Heart right ventricle (tissue), 16 donors: ENCODE results near the gene CDCA5. TPM values are rescaled to one million over a fixed set of nuclear protein-coding genes. Genes with fewer than 3 reads are reported as not detected.

Experiments
- ATAC-seq, 8 donors: fragments of 200-7000 bp; cut with Tn5 transposase; one replicate each; pipeline ENCODE4 v1.9.1; 2020; ENCODE audit warnings: mild to moderate bottlenecking in 8 of 8, moderate library complexity in 8 of 8, moderate number of reproducible peaks in 1 of 8
- DNase-seq, 2 donors: peaks; one replicate each; pipeline ENCODE4 v3.0.0-alpha.2; 2020
- H3K27ac ChIP-seq, 10 donors: fragments of 200-600 bp; sonication (generic) in 2 of 10; one replicate each; pipeline versions ENCODE4 v1.5.0 to v1.8.0; 2020 to 2022; ENCODE audit warnings: mild to moderate bottlenecking in 3 of 10
- H3K27me3 ChIP-seq, 7 donors: fragments of 200-600 bp; one replicate each; pipeline ENCODE4 v1.8.0; 2021 to 2022; ENCODE audit warnings: mild to moderate bottlenecking in 2 of 7
- H3K36me3 ChIP-seq, 9 donors: fragments of 200-600 bp; sonication (generic) in 1 of 9; one replicate each; pipeline versions ENCODE4 v1.5.0 to v1.8.0; 2020 to 2022; ENCODE audit warnings: mild to moderate bottlenecking in 2 of 9
- H3K4me1 ChIP-seq, 9 donors: fragments of 200-600 bp; sonication (generic) in 1 of 9; one replicate each; pipeline versions ENCODE4 v1.5.0 to v1.8.0; 2020 to 2022; ENCODE audit warnings: mild to moderate bottlenecking in 4 of 9
- H3K4me3 ChIP-seq, 10 donors: fragments of 200-600 bp; sonication (generic) in 2 of 10; one replicate each; pipeline versions ENCODE4 v1.5.0 to v1.8.0; 2020 to 2022; ENCODE audit warnings: mild to moderate bottlenecking in 7 of 10, moderate library complexity in 2 of 10
- H3K9me3 ChIP-seq, 11 donors: fragments of 200-600 bp in 10 of 11; sonication (generic) in 2 of 11; one replicate each; pipeline versions ENCODE4 v1.5.0 to v1.8.0; 2013 to 2022; ENCODE audit warnings: mild to moderate bottlenecking in 2 of 11, control low read depth in 1 of 11, moderate library complexity in 1 of 11
- CTCF ChIP-seq, 9 donors: fragments of 200-600 bp; sonication (generic) in 2 of 9; IDR thresholded peaks; one replicate each; pipeline versions ENCODE4 v1.5.0 to v1.8.0; 2021 to 2022; ENCODE audit warnings: antibody characterized with exemption in 9 of 9, mild to moderate bottlenecking in 5 of 9, moderate library complexity in 1 of 9
- WGBS, 2 donors: extraction: QIAGEN DNeasy Blood & Tissue Kit; methylation state at CpG; one replicate each; pipeline ENCODE4 v1.1.7; 2013; ENCODE audit warnings: inconsistent platforms in 1 of 2; 5-methylcytosine and 5-hydroxymethylcytosine counted together
- intact Hi-C, 10 donors: fragments of 100-400 bp; cut with DNase I; formaldehyde crosslinking; loops; one replicate each; pipeline versions ENCODE4 v1.11.1 to v1.14.2; 2022
- microRNA-seq, 2 donors: library from miRNA; unstranded; fragments of <30 nt; microRNA quantifications; one replicate each; pipeline ENCODE4 v1.2.0, GENCODE V29; 2021
- polyA plus RNA-seq, 2 donors: library from polyadenylated mRNA; stranded (reverse); fragments of 200-250 nt; gene quantifications; one replicate each; pipeline ENCODE4 v1.2.3, GENCODE V29; 2013
- total RNA-seq, 10 donors: library from RNA; stranded (reverse); fragmentation: NEBNext Ultra II Directional in 3 of 10; extraction: Animal tissue kit (Norgen Biotek cat#: 25700) in 3 of 10; gene quantifications; one replicate each; pipeline versions ENCODE4 v1.2.1 to v1.2.4, GENCODE V29; 2021 to 2023
- donor health status: Arrhythmogenic right ventricular cardiomyopathy.
- donor health status: ischemic (EF 13 %, LVEDD 7.1; RV severe dilation, severe dysfunction).
- donor health status: healthy with polysubstance abuse.
- donor health status: DM: no; HTN: yes; CAD: no.
- donor health status: DM: no; HTN: no; CAD: no.
- donor health status: ischemic (EF 25% LVEDD 6.9; RV normal size, moderate dysfunction).
- donor health status: ischemic (EF 25% LVEDD 5.7; RV mildly dilated, moderate dysfunction).
- donor health status: healthy.
- donor health status: DM: yes; HTN: yes; CAD: no.
- donor health status: Ischemic cardiomyopathy.
- donor health status: ischemic (EF 35%, LVEDD 5.7; RV mildly dilated, moderate dysfunction).
- donor health status: nonischemic (EF 11% LVEDD 7.7; RV severe dilation, severe dysfunction).
- donor health status: DM: yes; HTN: yes; CAD: no.
- donor health status: PGD.
- donor health status: ischemic (EF 29% LVEDD 5.4; RV normal size, mild dysfunction).
- donor health status: nonischemic (EF 23%, LVEDD 6.1; RV moderate dilation, normal function).

The CDCA5 gene
- total and polyA plus RNA-seq, 12 donors, result 0.45 to 5.3 (median 0.90) TPM

DNA sequence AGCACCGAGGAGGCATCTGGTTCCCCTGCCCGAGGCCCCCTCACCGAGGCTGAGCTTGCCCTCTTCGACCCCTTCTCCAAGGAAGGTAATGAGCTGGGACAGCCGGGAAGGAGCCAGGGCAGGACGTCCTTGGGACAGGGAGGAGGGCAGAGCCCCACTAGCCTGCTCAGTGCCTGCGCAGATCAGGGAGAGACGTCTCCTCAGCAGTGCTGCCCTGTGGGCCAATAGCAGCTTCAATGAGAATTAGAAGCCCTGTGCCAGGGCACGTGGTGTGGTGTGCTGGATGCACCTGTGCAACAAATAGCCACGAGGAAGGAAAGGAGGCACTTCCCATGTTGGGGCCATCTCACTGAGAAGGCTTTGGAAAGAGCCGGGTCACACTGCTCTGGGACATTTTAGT, 48.3 kb downstream of the CDCA5 start:
- DNase-seq (no peak), ATAC-seq (no peak)
- 81 to 86% methylated on average over 11 of the region's 11 CpGs for WGBS, 2 donors
- Histone ChIP-seq H3K9me3 (no peaks in the 10 kb centered on the region), H3K4me3 (no peak overlapping the region), H3K27ac (no peak overlapping the region), H3K4me1 (peaks cover 0 to 16% (median 6%) of the 10 kb centered on the region in 9 donors), H3K36me3 (peaks cover 0 to 93% (median 46%) of the 10 kb centered on the region in 9 donors), H3K27me3 (no peaks in the 10 kb centered on the region)
- TF ChIP-seq CTCF (IDR thresholded peaks at IDR 0.05), result no peak
- intact Hi-C loops, result no loop called here

DNA sequence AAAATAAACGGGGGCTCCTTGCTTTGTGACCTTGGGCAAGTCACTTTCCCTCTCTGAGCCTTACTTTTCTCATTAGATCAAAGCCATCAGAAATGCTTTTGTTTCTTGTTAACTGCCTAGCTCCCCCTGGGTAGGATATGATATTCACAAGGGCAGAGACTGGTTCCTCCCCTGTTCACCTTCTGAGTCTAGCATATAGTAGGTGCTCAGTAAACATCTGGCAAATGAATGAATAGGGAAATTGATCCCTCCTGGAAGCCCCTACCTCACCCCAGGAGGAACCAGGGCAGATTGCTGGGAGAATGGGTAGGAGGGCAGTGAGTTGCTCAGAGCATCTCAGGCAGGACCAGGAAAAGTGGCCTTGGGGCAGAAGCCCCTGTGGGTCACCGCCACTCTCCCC, 49.4 kb downstream of the CDCA5 start:
- H3K27ac ChIP-seq, result no peak overlapping the region
- 91 to 94% methylated on average over 2 of the region's 2 CpGs for WGBS, 2 donors
- no peak for DNase-seq
- no peak overlapping the region for H3K4me3 ChIP-seq
- no peaks in the 10 kb centered on the region for H3K27me3 ChIP-seq
- H3K9me3 ChIP-seq, result no peaks in the 10 kb centered on the region
- TF ChIP-seq CTCF (IDR thresholded peaks at IDR 0.05), result no peak
- peaks cover 0 to 10% (median 0%) of the 10 kb centered on the region in 9 donors for H3K4me1 ChIP-seq
- H3K36me3 ChIP-seq, result peaks cover 0 to 92% (median 47%) of the 10 kb centered on the region in 9 donors
- no peak for ATAC-seq
- intact Hi-C loops, result no loop called here

- Histone ChIP-seq H3K27me3 (no peaks in the 10 kb centered on the region), H3K36me3 (peaks cover 0 to 76% (median 44%) of the 10 kb centered on the region in 9 donors), H3K27ac (no peak overlapping the region), H3K4me1 (peaks cover 0 to 25% (median 14%) of the 10 kb centered on the region in 9 donors), H3K4me3 (no peak overlapping the region), H3K9me3 (no peaks in the 10 kb centered on the region)
- DNase-seq (no peak), ATAC-seq (no peak)
- 79% methylated on average over 13 of the region's 13 CpGs for WGBS, 2 donors
- TF ChIP-seq CTCF (IDR thresholded peaks at IDR 0.05), result no peak
- intact Hi-C loops, result no loop called here
Measured at GRCh38 chr11:65032216-65032615, 51.6 kb downstream of the CDCA5 start.

Small RNAs within 50 kb of the gene (microRNA-seq; reads per million reads assigned to microRNA genes)
- gene MIR6751, result 0 reads per million in 2 donors

Other genes with a start within 250 kb of the CDCA5 start
- gene CDC42BPG, start 239.4 kb downstream of the CDCA5 start, total RNA-seq, result 1 to 10 TPM in 1 of 10 donors, under 1 TPM in 9; 0.04 to 1.3 (median 0.27) TPM
- under 1 TPM; 0.17 to 0.37 TPM for gene CDC42BPG, start 239.4 kb downstream of the CDCA5 start, polyA plus RNA-seq
- gene EHD1, start 205.4 kb downstream of the CDCA5 start, total RNA-seq, result 10 to 100 TPM; 30.7 to 73.1 (median 43.9) TPM
- 10 to 100 TPM; 26.0 to 39.7 TPM for gene EHD1, start 205.4 kb downstream of the CDCA5 start, polyA plus RNA-seq
- gene ATG2A, start 166.8 kb downstream of the CDCA5 start, total RNA-seq, result 10 to 100 TPM; 12.4 to 17.7 (median 16.0) TPM
- gene ATG2A, start 166.8 kb downstream of the CDCA5 start, polyA plus RNA-seq, result 10 to 100 TPM; 14.8 to 18.6 TPM
- 10 to 100 TPM; 13.4 to 29.8 (median 20.4) TPM for gene PPP2R5B, start 159.4 kb downstream of the CDCA5 start, total RNA-seq
- gene PPP2R5B, start 159.4 kb downstream of the CDCA5 start, polyA plus RNA-seq, result 10 to 100 TPM; 26.6 to 30.8 TPM
- gene GPHA2, start 148.1 kb downstream of the CDCA5 start, total RNA-seq, result not detected
- gene GPHA2, start 148.1 kb downstream of the CDCA5 start, polyA plus RNA-seq, result not detected
- gene MAJIN, start 111.9 kb downstream of the CDCA5 start, total RNA-seq, result not detected
- not detected for gene MAJIN, start 111.9 kb downstream of the CDCA5 start, polyA plus RNA-seq
- 10 to 100 TPM in 1 of 10 donors, 1 to 10 TPM in 8, under 1 TPM in 1; 0.66 to 31.8 (median 1.7) TPM for gene BATF2, start 87.1 kb downstream of the CDCA5 start, total RNA-seq
- 1 to 10 TPM; 2.1 to 2.9 TPM for gene BATF2, start 87.1 kb downstream of the CDCA5 start, polyA plus RNA-seq
- gene ARL2, start 69.9 kb downstream of the CDCA5 start, total RNA-seq, result 100 to 1,000 TPM in 9 of 10 donors, 10 to 100 TPM in 1; 92.6 to 144 (median 117) TPM
- 100 to 1,000 TPM; 115 to 157 TPM for gene ARL2, start 69.9 kb downstream of the CDCA5 start, polyA plus RNA-seq
- 10 to 100 TPM; 11.4 to 21.8 (median 15.2) TPM for gene SNX15, start 56.6 kb downstream of the CDCA5 start, total RNA-seq
- gene SNX15, start 56.6 kb downstream of the CDCA5 start, polyA plus RNA-seq, result 10 to 100 TPM; 14.7 to 23.2 TPM
- 1 to 10 TPM; 3.8 to 9.3 (median 4.8) TPM for gene SAC3D1, start 42.8 kb downstream of the CDCA5 start, total RNA-seq
- 10 to 100 TPM in 1 of 2 donors, 1 to 10 TPM in 1; 4.7 to 17.3 TPM for gene SAC3D1, start 42.8 kb downstream of the CDCA5 start, polyA plus RNA-seq
- 1 to 10 TPM; 2.1 to 6.8 (median 3.7) TPM for gene NAALADL1, start 25.5 kb downstream of the CDCA5 start, total RNA-seq
- gene NAALADL1, start 25.5 kb downstream of the CDCA5 start, polyA plus RNA-seq, result 1 to 10 TPM; 8.1 to 9.1 TPM
- 10 to 100 TPM; 21.5 to 27.7 (median 24.8) TPM for gene ZFPL1, start 182 bp upstream of the CDCA5 start, total RNA-seq
- gene ZFPL1, start 182 bp upstream of the CDCA5 start, polyA plus RNA-seq, result 10 to 100 TPM; 32.8 to 49.2 TPM
- gene VPS51, start 12.2 kb upstream of the CDCA5 start, total RNA-seq, result 100 to 1,000 TPM in 6 of 10 donors, 10 to 100 TPM in 4; 79.2 to 123 (median 100) TPM
- 100 to 1,000 TPM in 1 of 2 donors, 10 to 100 TPM in 1; 85.2 to 102 TPM for gene VPS51, start 12.2 kb upstream of the CDCA5 start, polyA plus RNA-seq
- 10 to 100 TPM; 38.1 to 87.8 (median 69.5) TPM for gene TM7SF2, start 27.8 kb upstream of the CDCA5 start, total RNA-seq
- 10 to 100 TPM; 18.5 to 83.6 TPM for gene TM7SF2, start 27.8 kb upstream of the CDCA5 start, polyA plus RNA-seq
- 1 to 10 TPM; 4.3 to 8.3 (median 6.5) TPM for gene ZNHIT2, start 33.7 kb upstream of the CDCA5 start, total RNA-seq
- 10 to 100 TPM; 16.5 to 17.5 TPM for gene ZNHIT2, start 33.7 kb upstream of the CDCA5 start, polyA plus RNA-seq
- gene FAU, start 38.1 kb upstream of the CDCA5 start, total RNA-seq, result 100 to 1,000 TPM; 536 to 674 (median 617) TPM
- 1,000 to 10,000 TPM; 1,297 to 1,540 TPM for gene FAU, start 38.1 kb upstream of the CDCA5 start, polyA plus RNA-seq
- 10 to 100 TPM; 33.8 to 44.8 (median 39.9) TPM for gene MRPL49, start 38.3 kb upstream of the CDCA5 start, total RNA-seq
- gene MRPL49, start 38.3 kb upstream of the CDCA5 start, polyA plus RNA-seq, result 10 to 100 TPM in 1 of 2 donors, 1 to 10 TPM in 1; 6.4 to 39.0 TPM
- gene SYVN1, start 50.5 kb upstream of the CDCA5 start, total RNA-seq, result 10 to 100 TPM; 24.1 to 34.0 (median 27.8) TPM
- 10 to 100 TPM; 22.2 to 24.6 TPM for gene SYVN1, start 50.5 kb upstream of the CDCA5 start, polyA plus RNA-seq
- not detected for gene SPDYC, start 86.2 kb upstream of the CDCA5 start, total RNA-seq
- not detected for gene SPDYC, start 86.2 kb upstream of the CDCA5 start, polyA plus RNA-seq
- 100 to 1,000 TPM in 1 of 10 donors, 10 to 100 TPM in 9; 61.6 to 110 (median 82.0) TPM for gene CAPN1, start 97.9 kb upstream of the CDCA5 start, total RNA-seq
- gene CAPN1, start 97.9 kb upstream of the CDCA5 start, polyA plus RNA-seq, result 10 to 100 TPM; 85.0 to 89.3 TPM
- 1 to 10 TPM; 2.3 to 7.3 (median 3.8) TPM for gene POLA2, start 177.9 kb upstream of the CDCA5 start, total RNA-seq
- gene POLA2, start 177.9 kb upstream of the CDCA5 start, polyA plus RNA-seq, result 1 to 10 TPM; 8.6 to 9.4 TPM
- gene CDC42EP2, start 230.8 kb upstream of the CDCA5 start, total RNA-seq, result 10 to 100 TPM in 4 of 10 donors, 1 to 10 TPM in 6; 3.9 to 21.9 (median 9.0) TPM
- gene CDC42EP2, start 230.8 kb upstream of the CDCA5 start, polyA plus RNA-seq, result 10 to 100 TPM; 13.2 to 21.1 TPM
- 10 to 100 TPM; 37.4 to 63.4 (median 50.6) TPM for gene DPF2, start 249.8 kb upstream of the CDCA5 start, total RNA-seq
- gene DPF2, start 249.8 kb upstream of the CDCA5 start, polyA plus RNA-seq, result 10 to 100 TPM; 24.9 to 32.6 TPM